Fibroblast of skin of left biceps (primary cell): ENCODE measurements around the gene MACF1.
"Not testable (repeated sequence)": the region's sequence is repeated elsewhere in the genome, so short reads cannot be mapped to it uniquely, and the experiment has no call there.

ENCODE experiments used
- DNase-seq, 2 experiments: peaks; one replicate each; pipeline ENCODE4 v3.0.0-alpha.2; 2013; ENCODE audit warnings: low read depth in 2 of 2

Gene MACF1

DNA sequence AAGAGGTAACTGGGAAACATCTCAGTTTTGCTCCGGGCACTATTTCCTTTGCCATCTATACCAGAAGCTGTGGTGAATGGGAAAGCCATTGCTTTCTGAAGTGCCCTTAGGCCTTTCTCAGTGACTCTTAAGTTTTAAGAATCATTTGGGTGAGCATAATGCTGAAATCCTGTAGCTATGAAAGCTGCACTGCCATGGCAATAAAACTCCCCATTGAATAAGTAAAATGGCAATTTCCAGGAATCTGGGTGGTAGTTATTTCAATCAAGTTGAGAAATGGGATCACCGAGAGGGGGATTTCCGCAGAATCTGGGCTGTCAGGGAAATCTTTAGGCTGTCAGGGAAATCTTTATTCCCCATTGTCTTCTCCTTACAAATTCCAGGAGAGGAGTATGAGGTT lies 26.8 kb upstream of the MACF1 start:
- no peak for DNase-seq

DNA sequence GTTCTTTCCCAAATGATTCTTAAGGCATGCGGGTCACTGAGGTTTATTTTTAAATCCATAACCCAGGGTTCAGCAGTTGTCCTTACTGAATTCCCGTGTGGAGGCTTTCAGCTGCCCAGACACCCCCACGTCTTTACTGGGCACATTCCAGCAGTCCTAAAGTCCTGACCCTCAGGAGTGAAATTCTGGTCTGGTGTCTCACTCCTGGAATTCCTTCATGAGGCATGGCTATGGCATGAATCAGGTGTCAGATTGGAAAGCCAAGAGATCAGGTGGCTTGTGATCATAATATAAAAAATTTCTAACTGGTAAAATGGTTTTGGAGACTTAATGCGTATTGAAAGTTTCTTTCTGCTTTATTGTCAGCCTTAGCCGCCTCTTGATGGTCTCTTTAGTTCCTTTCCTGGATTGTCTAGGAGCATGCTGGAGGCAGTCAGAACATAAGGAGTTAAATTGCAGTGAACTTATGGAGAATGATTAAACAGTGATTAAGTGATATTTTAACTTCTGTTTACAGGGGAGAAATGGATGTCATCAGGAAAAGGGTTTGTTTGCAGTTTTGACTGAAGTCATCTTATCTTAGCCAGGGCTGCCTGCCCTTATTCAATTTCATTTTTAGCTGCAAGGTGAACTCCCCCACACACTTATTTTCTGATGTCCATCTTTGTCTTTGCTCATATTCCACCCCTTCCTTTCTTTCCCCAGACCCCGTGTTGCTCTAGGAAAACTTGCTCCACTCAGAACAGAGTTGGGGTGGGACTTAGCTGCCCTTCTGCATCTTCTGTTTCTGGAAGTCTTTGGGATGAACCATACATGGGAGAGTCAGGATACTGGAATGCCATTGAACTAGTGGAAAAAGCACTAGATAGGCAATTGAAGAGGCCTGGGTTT lies 25.7 kb upstream of the MACF1 start:
- DNase-seq: no peak

DNA sequence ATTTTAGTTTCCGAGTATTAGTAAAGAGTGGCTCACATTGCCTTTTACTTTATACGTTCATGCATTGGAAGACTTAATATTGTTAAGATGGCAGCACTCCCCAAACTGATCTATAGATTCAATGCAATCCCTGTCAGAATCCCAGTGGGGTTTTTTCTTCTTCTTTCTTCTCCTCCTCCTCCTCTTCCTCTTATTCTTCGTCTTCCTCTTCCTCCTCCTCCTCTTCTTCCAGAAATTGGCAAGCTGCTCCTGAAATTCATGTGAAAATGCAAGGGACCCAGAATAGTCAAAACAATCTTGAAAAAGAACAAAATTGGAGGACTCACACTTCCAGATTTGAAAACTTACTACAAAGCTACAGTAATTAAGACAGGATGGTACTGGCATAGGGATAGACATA lies 23.2 kb upstream of the MACF1 start:
- no peak for DNase-seq

DNA sequence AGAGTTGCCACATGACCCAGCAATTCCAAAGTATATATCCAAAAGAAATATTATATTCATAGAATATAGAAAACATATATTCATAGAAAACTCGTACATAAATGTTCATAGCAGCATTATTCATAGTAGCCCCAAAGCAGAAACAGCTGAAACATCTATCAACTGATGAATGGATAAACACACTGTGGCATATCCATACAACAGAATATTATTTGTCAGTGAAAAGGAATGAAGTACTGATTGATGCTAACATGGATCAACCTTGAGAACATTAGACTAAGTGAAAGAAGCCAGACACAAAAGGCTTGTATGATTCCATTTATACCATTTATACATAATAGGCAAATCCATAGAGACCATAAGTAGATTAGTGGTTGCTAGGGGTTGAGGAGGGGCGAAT lies 21.7 kb upstream of the MACF1 start:
- DNase-seq: no peak

DNA sequence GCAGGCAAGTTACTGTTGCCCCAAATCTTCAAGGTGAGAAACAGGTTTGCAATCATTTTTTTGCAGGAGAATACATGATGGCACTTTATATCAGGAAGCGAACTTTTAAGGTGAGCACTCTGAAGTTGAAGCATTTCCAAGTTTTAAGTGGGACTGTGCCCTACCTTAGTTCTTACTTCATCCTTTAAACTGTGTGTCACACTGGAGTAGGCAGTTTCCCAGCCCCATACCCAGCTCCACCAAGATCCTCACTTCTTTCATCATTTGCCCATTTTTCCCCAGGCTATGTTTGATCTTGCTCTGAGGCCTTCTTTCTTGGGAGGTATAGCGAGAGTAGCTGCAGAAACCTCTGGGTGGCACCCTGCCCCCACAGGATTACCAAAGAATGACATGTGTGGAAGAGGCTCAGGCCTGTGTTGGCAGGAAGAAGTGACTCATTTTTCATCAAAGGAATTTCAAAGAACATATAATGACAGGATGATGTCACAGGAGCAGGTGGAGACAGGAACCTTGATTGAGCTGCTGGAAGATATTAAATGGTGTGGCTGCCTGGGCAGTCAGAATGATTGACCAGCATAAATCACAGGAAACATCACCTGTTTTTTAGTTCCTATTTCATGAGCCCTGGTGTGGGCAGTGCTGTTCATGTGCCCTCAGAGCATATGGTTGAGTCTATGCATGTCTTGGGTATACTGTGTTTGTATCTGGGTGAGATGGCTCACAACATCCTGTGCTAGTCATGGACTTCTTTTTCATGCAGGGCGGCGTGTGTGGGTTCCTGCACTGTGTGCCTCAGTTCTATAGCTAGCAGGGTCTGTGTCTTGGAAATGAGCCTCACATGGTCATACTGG lies 20.8 kb upstream of the MACF1 start:
- no peak for DNase-seq

DNA sequence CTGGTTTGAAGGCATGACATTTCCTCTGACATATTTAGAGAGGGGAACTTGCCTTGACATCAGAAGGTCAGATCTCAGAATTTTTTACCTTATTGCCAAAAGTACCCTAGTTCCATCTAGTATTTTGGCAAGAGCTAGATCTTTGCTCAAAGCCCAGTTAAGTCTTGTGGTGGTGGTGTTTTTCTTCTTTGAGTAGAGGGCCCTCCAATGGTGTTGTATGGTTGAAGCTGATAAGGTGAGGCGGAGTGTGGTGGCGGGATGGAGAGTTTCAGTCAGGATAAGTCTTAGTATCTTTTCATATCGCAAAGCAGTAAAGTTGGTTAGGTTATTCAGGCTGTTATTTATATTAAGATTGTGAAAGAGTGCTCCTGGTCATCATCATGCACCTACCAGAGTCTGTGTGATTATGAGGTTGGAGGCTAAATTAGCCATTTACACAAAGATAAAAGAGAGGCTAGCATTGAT lies 20.1 kb upstream of the MACF1 start:
- DNase-seq: no peak

DNA sequence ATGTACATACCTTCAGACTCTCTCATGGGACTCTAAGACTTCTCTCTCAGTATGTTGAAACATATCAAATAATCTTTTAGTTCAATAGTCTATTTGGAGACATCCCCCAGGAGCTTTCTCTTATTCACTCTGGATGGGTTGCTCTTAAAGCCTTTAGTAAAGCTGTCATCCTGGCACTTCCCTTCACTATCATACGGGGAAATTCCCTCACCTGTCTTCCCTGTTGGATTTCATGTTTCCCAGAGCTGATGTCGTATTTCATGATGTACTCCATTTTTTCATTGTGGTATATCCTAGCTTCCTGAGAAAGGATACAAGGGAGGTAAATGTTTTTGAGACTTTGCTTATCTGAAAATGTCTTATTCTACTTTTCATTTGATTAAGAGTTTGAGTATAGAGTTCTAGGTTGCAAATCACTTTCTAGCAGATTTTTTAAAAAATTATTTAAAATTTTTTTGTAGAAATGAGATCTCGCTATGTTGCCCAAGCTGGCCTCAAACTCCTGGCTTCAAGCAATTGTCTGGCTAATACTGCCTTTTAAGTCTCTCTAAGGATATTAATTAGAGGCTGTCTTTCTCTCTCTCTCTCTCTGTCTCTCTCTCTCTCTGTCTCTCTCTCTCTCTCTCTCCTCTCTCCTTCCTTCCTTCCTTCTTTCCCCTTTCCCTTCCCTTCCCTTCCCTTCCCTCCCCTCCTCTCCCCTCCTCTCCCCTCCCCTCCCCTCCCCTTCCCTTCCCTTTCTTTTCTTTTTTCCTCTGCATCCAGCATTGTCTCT lies 17.0 kb upstream of the MACF1 start:
- no peak for DNase-seq

DNA sequence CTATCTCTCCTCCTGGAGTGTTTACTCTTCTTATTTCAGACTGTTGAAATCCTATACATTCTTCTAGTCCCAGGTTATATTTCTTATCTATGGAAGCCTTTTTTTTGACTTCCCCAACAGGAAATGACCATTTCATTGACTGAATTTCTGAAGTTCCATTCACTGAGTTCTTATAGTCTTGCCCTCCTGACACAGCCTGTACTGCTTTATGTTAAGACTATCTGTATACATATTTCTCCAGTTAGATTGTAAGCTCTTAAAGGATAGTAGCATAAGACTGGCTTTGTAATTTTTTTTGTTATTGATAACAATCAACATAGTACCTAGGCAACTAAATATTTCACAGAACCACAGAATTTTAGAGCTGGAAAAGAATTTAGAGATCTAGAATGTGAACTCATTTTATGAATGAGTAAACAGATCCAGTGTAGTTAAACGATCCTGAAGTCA lies 14.9 kb upstream of the MACF1 start:
- DNase-seq: no peak

DNA sequence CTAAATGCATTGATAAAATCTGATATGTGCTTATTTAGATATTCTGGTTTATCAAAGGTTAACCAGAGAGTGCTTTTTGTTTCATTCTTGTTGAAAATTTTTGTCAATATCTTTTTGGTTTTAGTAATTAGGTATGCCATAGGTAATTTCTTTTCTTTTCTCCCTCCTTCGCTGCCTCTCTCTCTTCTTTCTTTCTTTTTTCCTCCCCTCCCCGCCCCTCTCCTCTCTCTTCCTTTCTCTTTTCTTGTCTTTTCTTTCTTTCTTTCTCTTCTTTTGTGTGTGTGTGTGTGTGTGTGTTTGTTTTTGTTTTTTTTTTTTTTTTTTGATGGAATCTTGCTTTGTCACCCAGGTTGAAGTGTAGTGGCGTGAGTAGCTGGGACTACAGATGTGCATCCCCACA lies 14.4 kb upstream of the MACF1 start:
- DNase-seq: no peak

DNA sequence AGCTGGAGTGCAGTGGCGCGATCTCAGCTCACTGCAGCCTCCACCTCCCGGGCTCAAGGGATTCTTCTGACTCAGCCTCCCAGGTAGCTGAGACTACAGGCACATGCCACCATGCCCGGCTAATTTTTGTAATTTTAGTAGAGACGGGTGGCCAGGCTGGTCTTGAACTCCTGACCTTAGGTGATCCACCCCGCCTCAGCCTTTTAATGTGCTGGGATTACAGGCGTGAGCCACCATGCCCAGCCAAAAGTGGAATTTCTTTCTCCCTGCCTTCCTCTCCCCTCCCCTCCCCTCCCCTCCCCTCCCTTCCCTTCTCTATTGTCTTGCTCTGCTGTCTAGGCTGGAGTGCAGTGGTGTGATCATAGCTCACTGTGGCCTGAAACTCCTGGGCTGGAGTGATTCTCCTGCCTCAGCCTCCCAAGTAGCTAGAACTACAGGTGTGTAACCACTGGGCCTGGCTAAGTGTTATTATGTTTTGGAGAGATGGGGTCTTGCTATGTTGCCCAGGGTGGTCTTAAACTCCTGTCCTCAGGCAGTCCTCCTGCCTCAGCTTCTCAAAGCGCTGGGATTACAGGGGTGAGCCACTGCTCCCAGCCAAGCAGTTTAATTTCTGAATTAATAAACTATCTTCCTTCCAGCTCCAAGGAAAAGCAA lies 10.0 kb upstream of the MACF1 start:
- DNase-seq: no peak

DNA sequence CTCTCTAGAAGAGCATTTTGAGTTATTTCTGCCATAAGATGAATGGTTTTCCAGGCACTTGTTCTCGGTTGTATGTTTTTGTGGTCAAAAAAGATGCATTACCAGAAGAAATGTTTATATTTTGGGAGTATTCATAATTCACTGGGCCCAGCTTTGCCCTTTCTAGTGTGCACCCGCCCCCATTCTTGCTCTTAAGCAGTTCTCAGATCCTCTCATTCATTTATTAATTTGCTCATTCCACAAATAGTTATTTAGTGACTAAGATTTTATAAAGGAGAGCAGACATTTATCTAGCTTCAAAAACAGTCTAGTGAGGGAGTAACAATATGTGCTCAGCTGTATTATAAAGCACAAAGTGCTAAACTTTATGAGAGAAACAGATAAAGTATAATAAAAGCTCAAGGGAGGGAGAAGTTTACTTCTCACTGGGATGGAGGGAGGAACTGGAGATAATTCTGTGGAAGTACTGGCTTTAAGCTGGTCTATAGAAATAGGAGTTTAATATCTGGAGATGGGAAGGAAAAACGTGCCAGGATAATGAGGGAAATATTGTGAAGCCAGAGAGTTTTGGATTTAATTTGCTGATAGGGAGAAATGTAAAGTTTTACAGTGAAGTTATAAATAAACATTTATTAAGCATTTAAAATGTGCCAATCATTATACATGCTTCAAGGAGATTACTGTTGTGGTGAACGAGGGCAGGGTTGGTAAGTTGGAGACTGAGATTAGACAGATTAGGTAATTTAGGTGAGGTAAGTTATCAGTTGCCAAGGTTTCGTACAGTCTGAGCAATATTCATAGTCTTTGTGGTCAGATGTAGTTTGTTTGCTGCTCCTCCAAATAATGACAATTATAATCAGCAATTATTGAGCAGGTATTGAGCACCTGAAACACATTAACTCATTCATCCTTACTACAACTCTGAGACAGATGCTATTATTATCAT lies 9.1 kb upstream of the MACF1 start:
- no peak for DNase-seq

DNA sequence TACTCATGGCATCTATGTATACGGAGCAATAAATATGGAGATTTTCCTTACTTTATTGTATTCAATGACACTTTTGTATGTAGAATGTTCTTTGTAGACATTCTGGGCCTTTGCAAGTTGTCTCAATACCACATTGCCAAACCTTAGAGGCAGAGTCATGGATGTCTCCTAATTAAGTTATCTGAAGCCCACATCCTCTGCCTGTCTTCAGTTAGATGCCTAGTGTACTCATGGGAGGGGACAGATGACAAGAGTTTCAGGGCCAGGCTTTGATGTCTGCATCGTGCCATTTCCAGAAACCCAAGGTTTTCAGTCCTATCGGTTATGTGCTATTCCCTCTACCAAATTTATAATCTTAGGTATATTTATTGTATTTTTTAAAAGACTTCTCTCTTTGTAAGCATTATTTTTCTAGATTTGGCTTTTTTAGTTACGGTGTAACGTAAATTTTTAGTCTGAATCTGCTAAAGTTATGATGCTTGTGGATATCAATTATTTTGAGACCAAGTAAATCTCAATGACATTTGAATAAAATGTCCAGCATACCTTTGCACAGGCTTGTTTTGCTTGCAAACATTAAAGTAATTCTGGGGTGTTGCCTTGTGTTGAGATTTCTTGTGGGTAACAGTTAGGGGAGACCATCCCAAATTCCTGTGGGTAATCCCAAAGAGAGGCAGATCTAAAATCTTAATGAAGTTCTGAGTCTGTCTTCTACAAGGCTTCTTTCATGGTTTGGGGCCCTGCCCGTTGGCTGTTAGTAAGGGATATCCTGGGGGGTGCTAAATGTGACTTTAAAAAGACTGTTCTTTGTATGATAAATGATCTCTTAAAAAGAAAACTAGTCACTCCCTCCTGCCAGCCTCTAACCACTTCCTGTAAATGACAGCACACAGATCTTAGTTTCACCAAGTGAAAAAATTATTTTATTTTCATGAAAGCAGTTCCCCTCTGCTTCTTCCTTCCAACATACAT lies 8.0 kb upstream of the MACF1 start:
- DNase-seq: no peak

DNA sequence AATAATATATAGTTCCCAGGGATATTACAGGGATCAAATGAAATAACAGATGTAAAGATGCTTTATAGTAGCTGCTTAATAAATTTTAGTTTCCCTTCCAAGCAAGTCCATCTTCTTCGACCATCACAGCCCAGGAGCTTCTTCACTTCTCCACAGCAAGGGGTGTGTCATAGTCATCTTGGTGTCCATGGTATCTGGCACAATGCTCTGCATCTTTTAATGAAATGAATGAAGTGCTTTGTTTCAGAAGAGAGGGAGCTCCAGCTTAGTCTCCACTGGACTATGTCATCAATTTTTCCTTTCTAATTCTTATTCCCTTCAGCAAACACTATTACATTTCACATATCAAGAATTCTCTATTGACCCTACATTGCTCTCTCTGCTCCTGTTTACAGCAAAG lies 4.9 kb upstream of the MACF1 start:
- no peak for DNase-seq

DNA sequence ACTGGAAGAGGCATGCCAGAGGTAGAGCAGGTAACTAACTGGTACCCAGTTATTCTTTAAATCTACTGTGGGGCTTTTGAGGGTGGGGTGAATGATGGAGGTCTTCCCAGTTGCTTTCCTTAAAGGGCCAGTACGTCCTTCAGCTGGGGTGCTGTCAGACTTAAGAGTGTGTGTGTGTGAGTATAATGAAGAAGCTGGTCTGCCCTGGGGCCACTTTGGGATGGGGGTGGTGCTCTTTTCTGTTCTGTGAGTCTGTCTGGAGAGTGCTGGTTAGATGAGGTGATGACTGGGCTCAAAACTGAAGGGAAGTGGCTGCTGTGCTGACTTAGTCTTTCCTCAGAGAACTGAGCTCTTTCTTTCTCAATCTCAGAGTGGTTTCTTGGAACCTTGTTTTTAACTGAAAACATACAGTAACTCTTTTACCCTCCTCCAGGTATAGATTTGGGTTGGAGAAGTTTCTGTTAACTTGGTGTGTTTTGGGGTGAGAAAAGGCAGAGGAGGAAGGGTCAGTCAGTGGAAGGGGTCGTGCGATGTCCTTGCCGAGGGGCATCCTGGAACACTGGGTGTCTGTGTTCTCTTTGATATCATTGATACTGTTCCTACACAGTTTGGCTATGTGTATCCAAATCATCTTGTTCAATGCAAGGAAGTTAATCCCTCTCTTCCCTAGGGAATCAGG lies 746 bp downstream of the MACF1 start:
- peak; percentile 13 to 19 for DNase-seq

DNA sequence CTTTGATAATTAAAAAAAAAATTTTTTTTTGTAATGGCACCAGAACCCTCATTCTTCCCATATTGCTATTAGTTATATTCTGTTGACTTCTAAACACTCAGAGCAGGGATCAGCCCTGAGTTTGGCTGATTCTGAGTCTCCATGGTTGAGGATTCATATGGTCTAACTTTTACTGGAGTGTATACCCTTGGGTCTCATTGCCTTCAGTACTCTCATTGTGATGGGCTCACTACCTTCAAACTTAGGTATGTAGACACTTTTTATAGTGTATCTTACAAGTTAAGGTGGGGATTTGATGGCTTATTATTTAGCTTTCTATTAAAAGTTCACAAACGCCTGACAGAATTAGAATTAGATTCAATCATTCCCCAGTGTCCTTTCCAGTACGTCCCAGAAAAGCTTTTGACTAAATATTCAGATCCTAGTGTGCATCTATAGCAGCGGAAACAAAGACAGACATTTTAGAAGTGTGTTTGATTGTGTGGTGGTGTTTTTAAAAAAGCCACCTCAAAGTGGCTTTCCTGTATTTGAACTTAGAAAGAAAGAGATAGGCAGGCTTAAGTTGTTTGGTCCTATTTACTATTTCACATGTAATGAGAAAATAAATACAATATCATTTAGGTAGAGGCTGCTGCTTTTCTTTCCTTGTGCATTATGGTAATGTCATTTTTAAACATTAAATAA lies 1.4 kb downstream of the MACF1 start:
- no peak for DNase-seq

DNA sequence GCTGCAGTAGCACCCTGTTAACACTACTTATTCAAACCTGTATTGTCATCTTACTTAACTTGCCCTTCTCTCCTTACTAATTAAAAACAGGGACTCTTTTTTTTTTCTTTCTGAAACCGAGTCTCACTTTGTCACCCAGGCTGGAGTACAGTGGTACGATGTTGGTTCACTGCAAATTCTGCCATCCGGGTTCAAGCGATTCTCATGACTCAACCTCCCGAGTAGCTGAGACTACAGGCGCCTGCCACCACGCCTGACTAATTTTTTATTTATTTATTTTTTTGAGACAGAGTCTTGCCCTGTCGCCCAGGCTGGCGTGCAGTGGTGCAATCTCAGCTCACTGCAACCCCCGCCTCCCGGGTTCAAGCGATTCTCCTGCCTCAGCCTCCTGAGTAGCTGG lies 3.9 kb downstream of the MACF1 start:
- DNase-seq: not testable (repeated sequence)

DNA sequence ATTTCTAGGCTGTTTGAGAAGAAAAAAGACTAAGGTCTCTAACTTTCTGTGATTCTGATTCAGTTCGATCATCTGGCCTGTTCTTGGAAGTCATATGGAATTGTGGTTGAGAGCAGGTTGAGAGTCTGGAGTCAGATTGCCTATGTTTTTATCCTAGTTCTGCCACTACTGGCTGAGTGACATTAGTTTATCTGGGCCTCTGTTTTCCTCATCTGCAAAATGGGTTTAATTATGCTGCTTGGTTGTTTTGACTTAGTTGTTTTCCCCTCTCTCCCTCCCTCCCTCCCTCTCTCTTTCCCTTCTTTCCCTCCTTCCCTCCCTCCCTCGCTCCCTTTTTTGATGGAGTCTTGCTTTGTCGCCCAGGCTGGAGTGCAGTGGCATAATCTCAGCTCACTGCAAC lies 6.2 kb downstream of the MACF1 start:
- DNase-seq: no peak

DNA sequence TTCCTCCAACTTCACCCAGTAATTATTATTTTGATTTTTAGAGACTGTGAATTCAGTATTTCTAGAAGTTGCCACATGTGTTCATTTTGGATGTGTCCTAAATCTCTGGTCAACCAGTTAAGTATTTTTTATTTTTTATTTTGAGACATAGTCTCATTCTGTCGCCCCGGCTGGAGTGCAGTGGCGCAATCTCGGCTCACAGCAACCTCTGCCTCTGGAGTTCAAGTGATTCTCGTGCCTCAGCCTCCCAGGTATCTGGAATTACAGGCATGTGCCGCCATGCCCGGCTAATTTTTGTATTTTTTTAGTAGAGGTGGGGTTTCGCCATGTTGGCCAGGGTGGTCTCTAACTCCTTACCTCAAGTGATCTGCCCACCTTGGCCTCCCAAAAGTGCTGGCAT lies 8.0 kb downstream of the MACF1 start:
- DNase-seq: no peak
